ENCODE data around the gene FABP6. TPM values are rescaled to one million over a fixed set of nuclear protein-coding genes. Genes with fewer than 3 reads are reported as not detected.

The FABP6 gene
- total RNA-seq, 2 donors from 2014 or later, result 0.37 to 1.9 TPM

- no peaks in the 10 kb centered on the region for H3K36me3 ChIP-seq (ENCODE audit: control insufficient read depth, insufficient read depth, low read length)
- H3K27me3 Mint-ChIP-seq (ENCODE audit: insufficient read depth), result peaks cover 25% of the 10 kb centered on the region
Observed at GRCh38 chr5:160210606-160211005, 18.7 kb upstream of the FABP6 start.

GRCh38 chr5:160211352-160211751 is 18.0 kb upstream of the FABP6 start:
- DNase-seq, result no peak
- TF ChIP-seq CTCF (conservative IDR thresholded peaks at IDR 0.05), result no peak
- no peak overlapping the region for H3K4me3 ChIP-seq (ENCODE audit: low read length)
- H3K36me3 ChIP-seq (ENCODE audit: control insufficient read depth, insufficient read depth, low read length), result no peaks in the 10 kb centered on the region
- Mint-ChIP-seq H3K4me3 (no peak overlapping the region), H3K9me3 (no peaks in the 10 kb centered on the region), H3K27ac (no peak overlapping the region), H3K36me3 (ENCODE audit: low read depth) (no peaks in the 10 kb centered on the region), H3K27me3 (ENCODE audit: insufficient read depth) (peaks cover 27% of the 10 kb centered on the region), H3K4me1 (peaks cover 12% of the 10 kb centered on the region)
- peaks cover 5% of the 10 kb centered on the region for H3K4me1 ChIP-seq (ENCODE audit: control insufficient read depth, insufficient read depth, low read length)
- no peak overlapping the region for H3K9ac ChIP-seq (ENCODE audit: extremely low read depth, low read length, poor library complexity, severe bottlenecking)
- no peaks in the 10 kb centered on the region for H3K27me3 ChIP-seq (ENCODE audit: control insufficient read depth, insufficient read depth, low read length, poor library complexity, severe bottlenecking)
- no peaks in the 10 kb centered on the region for H3K9me3 ChIP-seq (ENCODE audit: control insufficient read depth, low read length)
- WGBS, 2 experiments (ENCODE audit: insufficient coverage in 1 of 2, insufficient read length in 1 of 2), result 91 to 100% methylated on average over 2 of the region's 2 CpGs
- H3K27ac ChIP-seq (ENCODE audit: low read depth, low read length), result no peak overlapping the region

More at GRCh38 chr5:160210606-160211005, 18.7 kb upstream of the FABP6 start:
- no peak for DNase-seq
- no peaks in the 10 kb centered on the region for H3K9me3 Mint-ChIP-seq
- H3K27ac Mint-ChIP-seq, result no peak overlapping the region
- no peak for TF ChIP-seq CTCF (conservative IDR thresholded peaks at IDR 0.05)
- no peaks in the 10 kb centered on the region for H3K36me3 Mint-ChIP-seq (ENCODE audit: low read depth)
- H3K9ac ChIP-seq (ENCODE audit: extremely low read depth, low read length, poor library complexity, severe bottlenecking), result no peak overlapping the region
- H3K4me3 Mint-ChIP-seq, result no peak overlapping the region
- 93 to 94% methylated on average over 7 to 9 of the region's 9 CpGs for WGBS, 2 experiments (ENCODE audit: insufficient coverage in 1 of 2, insufficient read length in 1 of 2)
- no peak overlapping the region for H3K4me3 ChIP-seq (ENCODE audit: low read length)
- no peaks in the 10 kb centered on the region for H3K9me3 ChIP-seq (ENCODE audit: control insufficient read depth, low read length)
- no peak overlapping the region for H3K27ac ChIP-seq (ENCODE audit: low read depth, low read length)
- H3K4me1 ChIP-seq (ENCODE audit: control insufficient read depth, insufficient read depth, low read length), result peaks cover 5% of the 10 kb centered on the region
- H3K27me3 ChIP-seq (ENCODE audit: control insufficient read depth, insufficient read depth, low read length, poor library complexity, severe bottlenecking), result no peaks in the 10 kb centered on the region
- peaks cover 12% of the 10 kb centered on the region for H3K4me1 Mint-ChIP-seq

GRCh38 chr5:160213537-160213936 is 15.8 kb upstream of the FABP6 start:
- no peak for TF ChIP-seq CTCF (conservative IDR thresholded peaks at IDR 0.05)
- peaks cover 12% of the 10 kb centered on the region for H3K4me1 Mint-ChIP-seq
- DNase-seq, result no peak

More at GRCh38 chr5:160213537-160213936, 15.8 kb upstream of the FABP6 start:
- 87 to 89% methylated on average over 3 to 5 of the region's 5 CpGs for WGBS, 2 experiments (ENCODE audit: insufficient coverage in 1 of 2, insufficient read length in 1 of 2)
- H3K36me3 ChIP-seq (ENCODE audit: control insufficient read depth, insufficient read depth, low read length), result no peaks in the 10 kb centered on the region
- H3K27me3 Mint-ChIP-seq (ENCODE audit: insufficient read depth), result peaks cover 29% of the 10 kb centered on the region
- peaks cover 5% of the 10 kb centered on the region for H3K4me1 ChIP-seq (ENCODE audit: control insufficient read depth, insufficient read depth, low read length)
- no peaks in the 10 kb centered on the region for H3K9me3 ChIP-seq (ENCODE audit: control insufficient read depth, low read length)
- no peak overlapping the region for H3K9ac ChIP-seq (ENCODE audit: extremely low read depth, low read length, poor library complexity, severe bottlenecking)
- H3K27ac Mint-ChIP-seq, result no peak overlapping the region
- H3K4me3 ChIP-seq (ENCODE audit: low read length), result no peak overlapping the region
- no peaks in the 10 kb centered on the region for H3K9me3 Mint-ChIP-seq
- no peak overlapping the region for H3K27ac ChIP-seq (ENCODE audit: low read depth, low read length)
- no peaks in the 10 kb centered on the region for H3K27me3 ChIP-seq (ENCODE audit: control insufficient read depth, insufficient read depth, low read length, poor library complexity, severe bottlenecking)
- H3K36me3 Mint-ChIP-seq (ENCODE audit: low read depth), result no peaks in the 10 kb centered on the region
- no peak overlapping the region for H3K4me3 Mint-ChIP-seq
